ENCODE data around the gene UBQLN3. TPM values are rescaled to one million over a fixed set of nuclear protein-coding genes. Genes with fewer than 3 reads are reported as not detected.

Gene UBQLN3
- total RNA-seq, 8 experiments from 2014 or later: 0.11 to 0.52 (median 0.23) TPM; not detected in 1

- ATAC-seq (replicated peaks in 6 of 8): no peak
- H3K4me1 ChIP-seq (replicated peaks in 1 of 2): no peaks in the 10 kb centered on the region
- WGBS, 10 experiments: 71 to 100% (median 90%) methylated on average over 1 to 4 of the region's 5 CpGs; no CpG with 5 or more reads in 4 of the 10 experiments
- H3K27ac ChIP-seq: no peak overlapping the region
- in situ Hi-C loops (cut with MboI; ENCODE audit: low pct_unique_long_range_greater_than_20kb in 2 of 9, low sequenced_read_pairs in 9 of 9, unreplicated experiment in 9 of 9): loop anchor here in 1 of 9 experiments (10.0 kb wide), 1 partner anchor 57 kb away; the partner anchor contains the start of gene OR52B6
- H3K4me3 ChIP-seq: no peak overlapping the region
These were observed 18.0 kb upstream of the UBQLN3 start for GRCh38 chr11:5527716-5528115.

- no peak overlapping the region for H3K4me3 ChIP-seq
- no peak overlapping the region for H3K27ac ChIP-seq
- 0 to 80% (median 33%) methylated on average over 1 to 3 of the region's 3 CpGs; no CpG with 5 or more reads in 2 of the 10 experiments for WGBS, 10 experiments
- ATAC-seq (replicated peaks in 6 of 8): no peak
- H3K4me1 ChIP-seq (replicated peaks in 1 of 2): no peaks in the 10 kb centered on the region
- in situ Hi-C loops (cut with MboI; ENCODE audit: low pct_unique_long_range_greater_than_20kb in 2 of 9, low sequenced_read_pairs in 9 of 9, unreplicated experiment in 9 of 9): loop anchor here in 1 of 9 experiments (10.0 kb wide), 1 partner anchor 60 kb away; the partner anchor contains the start of gene OR52B6
These were observed 15.0 kb upstream of the UBQLN3 start for GRCh38 chr11:5524756-5525155.

- Histone ChIP-seq H3K27ac (no peak overlapping the region), H3K4me3 (no peak overlapping the region), H3K4me1 (replicated peaks in 1 of 2) (no peaks in the 10 kb centered on the region)
- WGBS, 10 experiments: 85 to 100% methylated on average over 2 of the region's 2 CpGs; no CpG with 5 or more reads in 8 of the 10 experiments
- ATAC-seq (replicated peaks in 6 of 8): no peak
- in situ Hi-C loops (cut with MboI; ENCODE audit: low pct_unique_long_range_greater_than_20kb in 2 of 9, low sequenced_read_pairs in 9 of 9, unreplicated experiment in 9 of 9): loop anchor here in 1 of 9 experiments (10.0 kb wide), 1 partner anchor 62 kb away; the partner anchor contains the start of gene OR52B6
These were observed 12.6 kb upstream of the UBQLN3 start for GRCh38 chr11:5522308-5522707.

GRCh38 chr11:5521540-5521939, 11.8 kb upstream of the UBQLN3 start:
- Histone ChIP-seq H3K4me1 (replicated peaks in 1 of 2) (no peaks in the 10 kb centered on the region), H3K4me3 (no peak overlapping the region), H3K27ac (no peak overlapping the region)
- ATAC-seq (replicated peaks in 6 of 8): no peak
- 74 to 100% (median 92%) methylated on average over 1 to 4 of the region's 4 CpGs; no CpG with 5 or more reads in 6 of the 10 experiments for WGBS, 10 experiments
- in situ Hi-C loops (cut with MboI; ENCODE audit: low pct_unique_long_range_greater_than_20kb in 2 of 9, low sequenced_read_pairs in 9 of 9, unreplicated experiment in 9 of 9): loop anchor here in 1 of 9 experiments (10.0 kb wide), 1 partner anchor 63 kb away; the partner anchor contains the start of gene OR52B6

GRCh38 chr11:5516599-5516998, 6.8 kb upstream of the UBQLN3 start, which contains the start of gene UBQLNL:
Gene UBQLNL (minus strand): TSS chr11:5516699. CDS start chr11:5516441, 258 bp downstream.
- in situ Hi-C loops (cut with MboI; ENCODE audit: low pct_unique_long_range_greater_than_20kb in 2 of 9, low sequenced_read_pairs in 9 of 9, unreplicated experiment in 9 of 9): no loop called here
- no peak within 1 kb of the TSS for H3K27ac ChIP-seq
- H3K4me1 ChIP-seq (replicated peaks in 1 of 2): no peaks in the 10 kb centered on the region
- no peak within 1 kb of the TSS for H3K4me3 ChIP-seq
- WGBS, 10 experiments: 7 to 100% (median 49%) methylated on average over 1 to 2 of the region's 2 CpGs; no CpG with 5 or more reads in 2 of the 10 experiments
- ATAC-seq (replicated peaks in 6 of 8): no peak

- in situ Hi-C loops (cut with MboI; ENCODE audit: low pct_unique_long_range_greater_than_20kb in 2 of 9, low sequenced_read_pairs in 9 of 9, unreplicated experiment in 9 of 9): no loop called here
- Histone ChIP-seq H3K27ac (no peak overlapping the region), H3K4me3 (no peak overlapping the region), H3K4me1 (replicated peaks in 1 of 2) (no peaks in the 10 kb centered on the region)
- ATAC-seq (replicated peaks in 6 of 8): no peak
These were observed 5.1 kb upstream of the UBQLN3 start for GRCh38 chr11:5514841-5515240.

GRCh38 chr11:5508605-5509004, 1.2 kb downstream of the UBQLN3 start:
- in situ Hi-C loops (cut with MboI; ENCODE audit: low pct_unique_long_range_greater_than_20kb in 2 of 9, low sequenced_read_pairs in 9 of 9, unreplicated experiment in 9 of 9): no loop called here
- ATAC-seq (replicated peaks in 6 of 8): no peak
- 60 to 100% (median 91%) methylated on average over 1 to 6 of the region's 8 CpGs; no CpG with 5 or more reads in 4 of the 10 experiments for WGBS, 10 experiments

GRCh38 chr11:5507933-5508305, 1.8 kb downstream of the UBQLN3 start:
- Histone ChIP-seq H3K27ac (no peak overlapping the region), H3K4me3 (no peak overlapping the region), H3K4me1 (replicated peaks in 1 of 2) (no peaks in the 10 kb centered on the region)
- WGBS, 10 experiments: 0 to 93% (median 40%) methylated on average over 1 to 5 of the region's 6 CpGs; no CpG with 5 or more reads in 3 of the 10 experiments
- no peak for ATAC-seq (replicated peaks in 6 of 8)
- in situ Hi-C loops (cut with MboI; ENCODE audit: low pct_unique_long_range_greater_than_20kb in 2 of 9, low sequenced_read_pairs in 9 of 9, unreplicated experiment in 9 of 9): no loop called here

More at GRCh38 chr11:5508605-5509004, 1.2 kb downstream of the UBQLN3 start:
- Histone ChIP-seq H3K4me1 (replicated peaks in 1 of 2) (no peaks in the 10 kb centered on the region), H3K27ac (no peak overlapping the region), H3K4me3 (no peak overlapping the region)

- in situ Hi-C loops (cut with MboI; ENCODE audit: low pct_unique_long_range_greater_than_20kb in 2 of 9, low sequenced_read_pairs in 9 of 9, unreplicated experiment in 9 of 9): no loop called here
- no peak overlapping the region for H3K4me3 ChIP-seq
- 20 to 88% (median 54%) methylated on average over 1 to 7 of the region's 9 CpGs; no CpG with 5 or more reads in 2 of the 10 experiments for WGBS, 10 experiments
- H3K4me1 ChIP-seq (replicated peaks in 1 of 2): no peaks in the 10 kb centered on the region
- no peak overlapping the region for H3K27ac ChIP-seq
- ATAC-seq (replicated peaks in 6 of 8): no peak
These were observed 2.4 kb downstream of the UBQLN3 start for GRCh38 chr11:5507177-5507932.

- Histone ChIP-seq H3K4me3 (no peak overlapping the region), H3K27ac (no peak overlapping the region), H3K4me1 (replicated peaks in 1 of 2) (no peaks in the 10 kb centered on the region)
- 55 to 93% (median 80%) methylated on average over 1 to 9 of the region's 9 CpGs; no CpG with 5 or more reads in 1 of the 10 experiments for WGBS, 10 experiments
- in situ Hi-C loops (cut with MboI; ENCODE audit: low pct_unique_long_range_greater_than_20kb in 2 of 9, low sequenced_read_pairs in 9 of 9, unreplicated experiment in 9 of 9): no loop called here
- no peak for ATAC-seq (replicated peaks in 6 of 8)
These were observed 4.3 kb downstream of the UBQLN3 start for GRCh38 chr11:5505363-5506048.

GRCh38 chr11:5504403-5504921, 5.3 kb downstream of the UBQLN3 start:
- no peaks in the 10 kb centered on the region for H3K4me1 ChIP-seq (replicated peaks in 1 of 2)
- no peak overlapping the region for H3K27ac ChIP-seq
- 17 to 100% (median 66%) methylated on average over 1 to 2 of the region's 2 CpGs; no CpG with 5 or more reads in 3 of the 10 experiments for WGBS, 10 experiments
- no peak overlapping the region for H3K4me3 ChIP-seq
- in situ Hi-C loops (cut with MboI; ENCODE audit: low pct_unique_long_range_greater_than_20kb in 2 of 9, low sequenced_read_pairs in 9 of 9, unreplicated experiment in 9 of 9): no loop called here
- ATAC-seq (replicated peaks in 6 of 8): no peak

GRCh38 chr11:5500393-5500801, 9.4 kb downstream of the UBQLN3 start:
- Histone ChIP-seq H3K4me1 (replicated peaks in 1 of 2) (no peaks in the 10 kb centered on the region), H3K4me3 (no peak overlapping the region), H3K27ac (no peak overlapping the region)
- ATAC-seq (replicated peaks in 6 of 8): no peak
- WGBS, 10 experiments: 49 to 93% (median 60%) methylated on average over 2 to 6 of the region's 6 CpGs; no CpG with 5 or more reads in 3 of the 10 experiments
- in situ Hi-C loops (cut with MboI; ENCODE audit: low pct_unique_long_range_greater_than_20kb in 2 of 9, low sequenced_read_pairs in 9 of 9, unreplicated experiment in 9 of 9): no loop called here

- in situ Hi-C loops (cut with MboI; ENCODE audit: low pct_unique_long_range_greater_than_20kb in 2 of 9, low sequenced_read_pairs in 9 of 9, unreplicated experiment in 9 of 9): no loop called here
- ATAC-seq (replicated peaks in 6 of 8): no peak
- Histone ChIP-seq H3K27ac (no peak overlapping the region), H3K4me3 (no peak overlapping the region), H3K4me1 (replicated peaks in 1 of 2) (no peaks in the 10 kb centered on the region)
- WGBS, 10 experiments: 17 to 89% (median 65%) methylated on average over 1 to 2 of the region's 2 CpGs; no CpG with 5 or more reads in 2 of the 10 experiments
These were observed 10.1 kb downstream of the UBQLN3 start for GRCh38 chr11:5499671-5500070.
